Brain pericyte (primary cell): ENCODE measurements around the gene PRMT2.
"Not testable (repeated sequence)": the region's sequence is repeated elsewhere in the genome, so short reads cannot be mapped to it uniquely, and the experiment has no call there.

Experiments used
- DNase-seq: peaks from one replicate; pipeline ENCODE4 v3.0.0-alpha.2; 2012; ENCODE audit warnings: low read depth, low spot score

The PRMT2 gene

GRCh38 chr21:46668381-46668780 lies 32.9 kb downstream of the PRMT2 start:
- DNase-seq = no peak

DNA sequence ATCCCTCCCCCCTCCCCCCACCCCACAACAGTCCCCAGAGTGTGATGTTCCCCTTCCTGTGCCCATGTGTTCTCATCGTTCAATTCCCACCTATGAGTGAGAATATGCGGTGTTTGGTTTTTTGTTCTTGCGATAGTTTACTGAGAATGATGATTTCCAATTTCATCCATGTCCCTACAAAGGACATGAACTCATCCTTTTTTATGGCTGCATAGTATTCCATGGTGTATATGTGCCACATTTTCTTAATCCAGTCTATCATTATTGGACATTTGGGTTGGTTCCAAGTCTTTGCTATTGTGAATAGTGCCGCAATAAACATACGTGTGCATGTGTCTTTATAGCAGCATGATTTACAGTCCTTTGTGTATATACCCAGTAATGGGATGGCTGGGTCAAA lies 33.4 kb downstream of the PRMT2 start:
- not testable (repeated sequence) for DNase-seq

DNA sequence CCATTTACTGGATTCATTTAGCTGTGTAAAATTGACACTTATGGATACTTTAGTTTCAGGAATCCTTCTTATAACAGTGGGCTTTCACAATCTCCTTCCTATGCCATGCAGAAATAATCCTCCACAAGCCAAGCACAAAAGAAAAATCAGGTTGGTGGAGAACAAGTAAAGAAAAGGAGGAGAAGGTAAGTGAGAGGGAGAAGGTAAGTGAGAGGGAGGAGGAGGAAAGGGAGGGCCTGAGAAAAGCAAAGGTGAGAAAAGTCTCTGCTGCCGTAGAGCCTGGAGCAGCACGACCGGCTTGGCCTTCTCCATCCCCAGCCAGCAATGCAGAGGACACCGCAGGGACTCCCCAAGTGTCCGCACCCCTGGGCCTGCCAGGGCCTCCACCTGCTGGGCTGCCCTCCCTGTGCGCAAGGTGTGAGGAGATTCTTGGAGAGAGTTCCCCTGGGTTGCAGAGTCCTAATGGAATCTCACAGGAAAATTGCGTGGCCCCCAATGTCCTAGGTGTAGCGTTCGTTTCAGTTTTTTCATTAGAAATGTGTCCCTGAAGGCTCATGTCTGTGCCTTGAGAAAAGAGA lies 39.0 kb downstream of the PRMT2 start:
- no peak for DNase-seq

DNA sequence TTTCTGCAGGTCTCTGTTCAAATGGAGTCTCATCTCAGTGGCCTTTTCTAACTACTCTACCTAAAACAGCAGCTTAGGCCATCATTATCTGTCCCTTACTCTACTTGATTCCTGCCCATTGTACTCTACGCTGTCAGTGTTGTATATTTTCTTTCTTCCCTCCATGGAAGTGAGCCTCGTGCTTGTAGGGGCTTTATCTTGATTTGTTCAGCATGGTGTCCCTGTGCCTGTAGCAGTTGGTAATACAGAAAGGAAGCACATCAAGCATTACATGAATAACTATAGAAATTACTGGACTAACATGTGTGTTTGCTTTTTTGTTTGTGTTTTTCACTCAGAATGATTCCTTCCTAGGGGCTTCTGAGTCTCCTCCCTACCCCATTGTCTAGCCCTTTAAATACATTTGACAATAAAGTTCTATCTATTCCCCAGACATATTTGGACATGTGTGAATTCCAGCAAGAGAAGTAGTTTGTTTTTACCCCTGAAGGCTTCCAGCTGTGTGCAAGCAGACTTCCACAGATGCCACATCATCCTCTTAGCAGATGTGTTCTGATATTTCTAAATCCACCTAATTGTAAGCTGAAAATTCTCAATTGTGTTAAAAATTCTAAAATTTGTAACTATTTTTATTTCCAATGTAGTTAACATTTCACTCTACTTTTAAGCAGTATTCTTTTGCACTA lies 40.3 kb downstream of the PRMT2 start:
- no peak for DNase-seq

- not testable (repeated sequence) for DNase-seq
Measured at GRCh38 chr21:46676542-46676941, 41.1 kb downstream of the PRMT2 start.

DNA sequence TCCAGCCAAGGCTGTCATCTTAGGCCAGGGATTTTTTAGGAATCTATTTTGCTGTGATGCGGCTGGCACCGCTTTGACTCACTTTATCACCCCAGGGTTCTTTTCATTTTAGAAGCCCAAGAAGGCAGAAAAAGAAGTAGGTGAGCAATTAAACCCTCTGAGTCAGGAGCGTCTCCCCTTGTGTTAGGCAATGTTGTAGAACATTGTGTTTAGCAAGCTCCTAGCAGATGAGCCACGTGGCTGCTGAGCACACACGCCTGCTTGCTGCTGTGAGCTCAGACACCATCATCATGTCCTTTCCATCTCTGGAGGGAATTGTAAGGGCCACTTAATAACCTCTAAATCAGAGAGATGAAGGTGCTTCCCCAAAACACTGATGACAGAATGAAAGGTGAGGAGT lies 46.1 kb downstream of the PRMT2 start:
- DNase-seq = not testable (repeated sequence)

DNA sequence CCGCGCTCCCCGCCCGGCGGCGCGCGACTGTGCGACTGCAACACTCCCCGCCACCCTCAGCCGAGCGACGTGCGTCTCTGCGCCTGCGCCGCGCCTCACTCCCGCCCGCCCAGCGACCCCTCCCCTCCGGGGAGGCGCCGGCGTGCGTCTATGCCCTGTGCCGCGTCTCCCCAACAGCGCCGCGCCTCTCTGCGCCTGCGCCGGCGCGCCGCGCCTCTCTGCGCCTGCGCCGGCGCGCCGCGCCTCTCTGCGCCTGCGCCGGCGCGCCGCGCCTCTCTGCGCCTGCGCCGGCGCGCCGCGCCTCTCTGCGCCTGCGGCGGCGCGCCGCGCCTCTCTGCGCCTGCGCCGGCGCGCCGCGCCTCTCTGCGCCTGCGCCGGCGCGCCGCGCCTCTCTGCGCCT lies 63.2 kb downstream of the PRMT2 start:
- DNase-seq = not testable (repeated sequence)

DNA sequence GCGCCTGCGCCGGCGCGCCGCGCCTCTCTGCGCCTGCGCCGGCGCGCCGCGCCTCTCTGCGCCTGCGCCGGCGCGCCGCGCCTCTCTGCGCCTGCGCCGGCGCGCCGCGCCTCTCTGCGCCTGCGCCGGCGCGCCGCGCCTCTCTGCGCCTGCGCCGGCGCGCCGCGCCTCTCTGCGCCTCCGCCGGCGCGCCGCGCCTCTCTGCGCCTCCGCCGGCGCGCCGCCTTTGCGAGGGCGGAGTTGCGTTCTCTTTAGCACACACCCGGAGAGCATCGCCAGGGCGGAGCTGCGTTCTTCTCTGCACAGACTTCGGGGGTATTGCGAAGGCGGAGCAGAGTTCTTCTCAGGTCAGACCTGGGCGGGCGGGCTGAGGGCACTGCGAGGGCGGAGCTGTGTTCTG lies 63.6 kb downstream of the PRMT2 start:
- DNase-seq = not testable (repeated sequence)
